PC-9 (cell line): Measurements from ENCODE around the gene UBE2D4. TPM values are rescaled to one million over a fixed set of nuclear protein-coding genes. Genes with fewer than 3 reads are reported as not detected.

Experiments
- BruUV-seq: library from RNA; stranded (reverse); fragments of 400-500 nt; replicated peaks from 2 replicates; lab custom pipeline; 2021; lab: Mats Ljungman, UMichigan
- CTCF ChIA-PET: fragments of 300-600 bp; sonication (Branson Sonifier 250); formaldehyde crosslinking; loops from one replicate; lab custom pipeline; 2022; ENCODE audit warnings: antibody characterized with exemption; lab: Charles Lee
- POLR2A ChIA-PET: fragments of 300-600 bp; sonication (Branson Sonifier 250); formaldehyde crosslinking; loops from one replicate; lab custom pipeline; 2022; ENCODE audit warnings: antibody characterized with exemption; ENCODE audit not compliant: unreplicated experiment; lab: Charles Lee
- DNase-seq, 2 experiments: peaks; one replicate each; pipeline versions ENCODE4 v3.0.0 to v3.0.0-alpha.2; 2015 to 2022; ENCODE audit warnings: mixed read lengths in 1 of 2
- H2AFZ ChIP-seq: fragments of 200-600 bp; sonication (generic); 2 replicates; pipeline ENCODE4 v1.8.1; 2017; ENCODE audit warnings: antibody characterized with exemption
- H3F3A ChIP-seq: fragments of 200-600 bp; sonication (generic); 2 replicates; pipeline ENCODE4 v1.8.1; 2017; ENCODE audit warnings: antibody characterized with exemption, mild to moderate bottlenecking, low read depth; ENCODE audit not compliant: insufficient read depth
- H3K27ac ChIP-seq: fragments of 200-600 bp; sonication (generic); 2 replicates; pipeline ENCODE4 v1.6.1; 2016; ENCODE audit warnings: mixed run types
- H3K27me3 ChIP-seq: fragments of 200-600 bp; sonication (generic); 2 replicates; pipeline ENCODE4 v1.6.1; 2016; ENCODE audit warnings: low read depth, mixed run types; ENCODE audit not compliant: insufficient read depth
- H3K36me3 ChIP-seq: fragments of 200-600 bp; sonication (generic); 2 replicates; pipeline ENCODE4 v1.6.1; 2016; ENCODE audit warnings: low read depth, mixed run types
- H3K4me1 ChIP-seq: fragments of 200-600 bp; sonication (generic); replicated peaks from 2 replicates; pipeline ENCODE4 v1.6.1; 2016; ENCODE audit warnings: mixed run types; ENCODE audit not compliant: insufficient read depth
- H3K4me2 ChIP-seq: fragments of 200-600 bp; sonication (generic); 2 replicates; pipeline ENCODE4 v1.6.1; 2017; ENCODE audit warnings: mixed run types
- H3K4me3 ChIP-seq: fragments of 200-600 bp; sonication (generic); 2 replicates; pipeline ENCODE4 v1.6.1; 2016; ENCODE audit warnings: mixed run types
- H3K79me2 ChIP-seq: fragments of 200-600 bp; sonication (generic); 2 replicates; pipeline ENCODE4 v1.6.1; 2017; ENCODE audit warnings: low read depth, mixed run types
- H3K9me2 ChIP-seq: fragments of 200-600 bp; sonication (generic); 2 replicates; pipeline ENCODE4 v1.8.1; 2017; ENCODE audit warnings: mild to moderate bottlenecking; ENCODE audit not compliant: insufficient read depth
- H3K9me3 ChIP-seq: fragments of 200-600 bp; sonication (generic); 2 replicates; pipeline ENCODE4 v1.8.1; 2016; ENCODE audit warnings: low read depth; ENCODE audit not compliant: insufficient read depth
- H4K20me1 ChIP-seq: fragments of 200-600 bp; sonication (generic); 2 replicates; pipeline ENCODE4 v1.8.1; 2017; ENCODE audit not compliant: insufficient read depth
- EZH2 ChIP-seq: fragments of 200-600 bp; sonication (generic); IDR thresholded peaks from 2 replicates; pipeline ENCODE4 v1.8.0; 2017; ENCODE audit warnings: antibody characterized with exemption, low read depth
- intact Hi-C: fragments of 100-400 bp; cut with micrococcal nuclease; formaldehyde crosslinking; loops from one replicate; pipeline ENCODE4 v1.10.0; 2022; ENCODE audit not compliant: unreplicated experiment
- total RNA-seq: library from RNA; stranded (reverse); gene quantifications from 2 replicates; pipeline ENCODE4 v1.2.3, GENCODE V29; 2021
- TF ChIP-seq, protein P1 (sequence below): fragments of 200-600 bp; sonication (generic); conservative IDR thresholded peaks from 2 replicates; pipeline ENCODE4 v1.6.1; 2017; ENCODE audit warnings: mixed run types, antibody characterized with exemption, mild to moderate bottlenecking, moderate library complexity

The UBE2D4 gene
- total RNA-seq, 1 experiment from 2014 or later: 17.1 TPM

DNA sequence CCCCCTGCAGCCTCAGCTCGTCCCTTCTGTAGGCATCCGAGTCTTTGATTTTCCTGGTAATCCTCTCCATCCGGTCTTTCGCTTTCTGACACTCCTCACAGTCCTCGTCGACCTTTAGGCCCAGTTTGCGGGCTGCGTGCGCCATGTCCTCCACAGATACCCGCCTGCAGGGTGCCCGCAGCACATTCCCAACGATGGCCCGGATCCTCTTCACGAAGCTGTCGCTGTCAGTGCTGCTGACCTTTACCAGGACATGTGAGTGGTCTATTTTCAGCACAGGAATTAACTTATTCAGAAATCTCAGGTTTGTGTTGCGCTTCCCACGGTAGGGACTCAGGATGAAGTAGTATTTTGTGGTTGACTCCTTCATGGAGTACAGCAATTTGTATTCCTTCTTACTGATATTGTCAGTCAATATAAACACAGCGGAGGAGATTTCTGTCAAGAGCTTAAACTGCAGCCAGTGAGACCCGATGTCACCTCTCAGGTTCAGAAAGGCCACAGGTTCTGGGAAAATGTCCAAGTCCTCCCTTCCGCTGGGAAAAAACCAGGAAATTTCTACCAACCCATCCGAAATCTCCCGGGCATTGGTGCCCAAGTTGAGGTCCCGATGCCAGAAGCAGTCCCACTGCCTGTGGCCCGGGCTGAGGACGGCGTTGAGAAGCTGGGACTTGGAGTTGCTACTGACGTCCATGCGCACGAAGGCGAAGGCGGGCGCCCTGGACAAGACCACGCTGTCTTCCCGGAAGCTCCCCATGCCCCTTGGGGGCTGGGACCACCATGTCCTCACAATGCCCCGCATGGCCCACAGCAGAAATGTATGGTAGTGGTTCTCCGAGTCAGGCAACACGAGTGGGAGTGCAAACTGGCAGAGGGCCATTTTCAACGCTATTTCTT lies 48.0 kb upstream of the UBE2D4 start:
- peaks cover 5% of the 10 kb centered on the region; the same call in 1 of the 2 replicates for H4K20me1 ChIP-seq
- H2AFZ ChIP-seq: no peak overlapping the region
- no peak for DNase-seq
- POLR2A ChIA-PET: no interaction called here
- no peaks in the 10 kb centered on the region for H3K9me3 ChIP-seq
- peaks cover 58% of the 10 kb centered on the region for H3K36me3 ChIP-seq
- no peaks in the 10 kb centered on the region for H3K27me3 ChIP-seq
- CTCF ChIA-PET: no interaction called here
- TF ChIP-seq EZH2: no peak
- TF ChIP-seq, protein P1, sequence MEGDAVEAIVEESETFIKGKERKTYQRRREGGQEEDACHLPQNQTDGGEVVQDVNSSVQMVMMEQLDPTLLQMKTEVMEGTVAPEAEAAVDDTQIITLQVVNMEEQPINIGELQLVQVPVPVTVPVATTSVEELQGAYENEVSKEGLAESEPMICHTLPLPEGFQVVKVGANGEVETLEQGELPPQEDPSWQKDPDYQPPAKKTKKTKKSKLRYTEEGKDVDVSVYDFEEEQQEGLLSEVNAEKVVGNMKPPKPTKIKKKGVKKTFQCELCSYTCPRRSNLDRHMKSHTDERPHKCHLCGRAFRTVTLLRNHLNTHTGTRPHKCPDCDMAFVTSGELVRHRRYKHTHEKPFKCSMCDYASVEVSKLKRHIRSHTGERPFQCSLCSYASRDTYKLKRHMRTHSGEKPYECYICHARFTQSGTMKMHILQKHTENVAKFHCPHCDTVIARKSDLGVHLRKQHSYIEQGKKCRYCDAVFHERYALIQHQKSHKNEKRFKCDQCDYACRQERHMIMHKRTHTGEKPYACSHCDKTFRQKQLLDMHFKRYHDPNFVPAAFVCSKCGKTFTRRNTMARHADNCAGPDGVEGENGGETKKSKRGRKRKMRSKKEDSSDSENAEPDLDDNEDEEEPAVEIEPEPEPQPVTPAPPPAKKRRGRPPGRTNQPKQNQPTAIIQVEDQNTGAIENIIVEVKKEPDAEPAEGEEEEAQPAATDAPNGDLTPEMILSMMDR: no peak
- no peak overlapping the region for H3K4me3 ChIP-seq
- H3K79me2 ChIP-seq: no peaks in the 10 kb centered on the region
- BruUV-seq: no TSS peak
- no peak overlapping the region for H3K4me2 ChIP-seq
- intact Hi-C loops: no loop called here
- peaks cover 19% of the 10 kb centered on the region for H3F3A ChIP-seq
- H3K9me2 ChIP-seq: no peaks in the 10 kb centered on the region
- peaks cover 21% of the 10 kb centered on the region for H3K4me1 ChIP-seq
- H3K27ac ChIP-seq: no peak overlapping the region

DNA sequence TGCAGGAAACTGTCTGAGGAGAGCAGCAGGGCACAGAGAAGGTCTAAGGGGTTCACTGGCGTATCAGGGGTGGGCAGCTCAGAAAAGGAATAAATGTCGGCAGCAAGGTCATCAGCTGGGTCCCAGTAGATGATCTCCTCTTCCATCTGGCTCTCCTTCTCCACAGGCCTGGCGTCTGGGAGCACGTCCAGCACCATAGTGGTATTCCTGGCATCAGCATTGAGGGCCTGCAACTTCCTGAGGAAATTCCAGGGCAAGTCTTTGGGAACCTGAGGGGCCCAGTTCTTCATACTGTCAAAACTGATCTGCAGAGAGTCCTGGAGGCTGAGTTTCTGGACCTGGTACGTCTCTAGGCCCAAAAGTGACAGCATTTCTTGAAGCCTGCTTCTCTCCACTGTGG lies 47.4 kb upstream of the UBE2D4 start:
- Histone ChIP-seq H2AFZ (no peak overlapping the region), H3K4me3 (no peak overlapping the region), H3K79me2 (no peaks in the 10 kb centered on the region), H3K4me1 (peaks cover 14% of the 10 kb centered on the region), H3K9me2 (no peaks in the 10 kb centered on the region), H3K27me3 (no peaks in the 10 kb centered on the region), H4K20me1 (peaks cover 5% of the 10 kb centered on the region; the same call in 1 of the 2 replicates), H3K9me3 (no peaks in the 10 kb centered on the region), H3K36me3 (peaks cover 63% of the 10 kb centered on the region), H3K4me2 (no peak overlapping the region), H3K27ac (no peak overlapping the region), H3F3A (peaks cover 12% of the 10 kb centered on the region)
- no peak for TF ChIP-seq EZH2
- TF ChIP-seq, protein P1: no peak
- intact Hi-C loops: no loop called here
- no peak for DNase-seq
- ChIA-PET CTCF (no interaction called here), POLR2A (no interaction called here)
- no TSS peak for BruUV-seq

DNA sequence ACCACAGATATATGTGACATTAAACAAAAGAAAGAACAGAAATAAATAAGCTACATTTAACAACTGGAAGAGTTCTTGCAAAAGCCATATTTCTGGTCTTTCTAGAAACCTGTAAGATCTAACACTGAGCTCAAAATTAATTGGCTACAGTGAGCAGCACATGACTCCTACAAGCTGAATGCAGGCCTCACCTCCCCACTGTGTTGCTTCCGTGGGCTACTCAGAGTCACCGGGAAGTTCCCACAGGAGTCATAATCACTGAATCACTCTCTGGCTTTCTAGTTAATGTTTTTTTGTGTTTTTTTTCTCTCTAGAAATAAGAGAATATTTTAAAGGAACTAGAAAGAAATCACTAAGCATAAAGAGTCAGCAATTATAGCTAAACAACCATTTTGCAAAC lies 46.8 kb upstream of the UBE2D4 start:
- Histone ChIP-seq H3K9me3 (no peaks in the 10 kb centered on the region), H3K27me3 (no peaks in the 10 kb centered on the region), H3K4me3 (no peak overlapping the region), H3K79me2 (no peaks in the 10 kb centered on the region), H3K36me3 (peaks cover 68% of the 10 kb centered on the region), H3K4me2 (no peak overlapping the region), H3F3A (peaks cover 6% of the 10 kb centered on the region), H3K9me2 (no peaks in the 10 kb centered on the region), H3K27ac (no peak overlapping the region), H4K20me1 (peaks cover 5% of the 10 kb centered on the region; the same call in 1 of the 2 replicates), H2AFZ (no peak overlapping the region), H3K4me1 (peaks cover 8% of the 10 kb centered on the region)
- no TSS peak for BruUV-seq
- intact Hi-C loops: no loop called here
- CTCF ChIA-PET: interaction anchor here (0.6 to 0.7 kb wide), 2 partner anchors 15 to 33 kb away, joined by 3 read pairs; no protein-coding TSS in a partner anchor
- TF ChIP-seq, protein P1: no peak
- no peak for TF ChIP-seq EZH2
- POLR2A ChIA-PET: interaction anchor here (0.7 kb wide), 1 partner anchor 45 kb away, joined by 5 read pairs; no protein-coding TSS in a partner anchor
- DNase-seq: no peak
